ENCODE measurements around the gene MYL11.

DNA sequence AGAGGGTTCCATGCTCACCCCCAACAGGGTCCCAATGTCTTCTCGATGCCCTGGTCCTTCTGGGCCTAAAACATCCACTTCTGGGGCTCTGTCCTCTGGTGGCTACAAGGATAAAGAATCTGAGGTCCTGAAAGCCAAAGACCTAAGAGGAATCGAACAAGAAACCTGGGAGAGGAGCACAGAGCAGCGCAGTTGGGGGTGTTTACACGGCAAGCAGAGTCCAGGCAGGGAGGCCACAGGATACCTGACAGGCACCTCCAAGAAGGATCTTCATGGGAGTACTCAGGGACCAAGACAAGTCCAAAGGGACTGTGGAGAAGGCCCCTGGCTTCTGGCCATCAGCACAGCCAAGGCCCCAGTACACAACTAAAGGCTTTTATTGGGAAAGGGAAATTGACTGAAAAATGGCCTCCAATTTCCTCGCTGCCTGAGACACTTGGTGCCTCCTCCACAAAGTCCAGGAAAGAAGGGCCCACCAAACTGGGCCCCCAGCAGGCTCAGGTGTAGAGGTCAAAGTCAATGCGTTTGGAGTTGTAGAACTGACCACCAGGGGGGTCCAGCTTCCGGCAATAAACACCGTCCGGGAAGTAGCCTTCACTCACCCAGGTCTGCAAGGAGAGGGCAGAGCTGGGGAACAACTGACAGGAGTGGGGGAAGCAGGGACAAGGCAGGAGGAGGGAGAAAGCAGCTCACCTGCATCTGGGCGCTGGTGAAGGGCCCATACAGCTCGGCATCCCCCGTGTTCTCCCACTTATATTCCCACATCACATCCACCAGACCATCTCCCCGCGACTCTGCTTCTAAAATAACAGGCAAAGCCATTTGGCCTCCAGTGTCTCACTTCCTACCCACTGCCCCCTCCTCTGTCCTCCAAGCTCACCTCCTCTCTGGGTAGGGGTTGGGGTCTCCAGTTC is 21.9 kb upstream of the MYL11 start:
- TF ChIP-seq ZFP3 (CRISPR knock-in tag; IDR thresholded peaks at IDR 0.05) = no peak
- no peak for TF ChIP-seq ZFP30 (CRISPR knock-in tag; IDR thresholded peaks at IDR 0.05)
- no peak for TF ChIP-seq ESRRG (CRISPR knock-in tag; IDR thresholded peaks at IDR 0.05)
- TF ChIP-seq, protein P1, sequence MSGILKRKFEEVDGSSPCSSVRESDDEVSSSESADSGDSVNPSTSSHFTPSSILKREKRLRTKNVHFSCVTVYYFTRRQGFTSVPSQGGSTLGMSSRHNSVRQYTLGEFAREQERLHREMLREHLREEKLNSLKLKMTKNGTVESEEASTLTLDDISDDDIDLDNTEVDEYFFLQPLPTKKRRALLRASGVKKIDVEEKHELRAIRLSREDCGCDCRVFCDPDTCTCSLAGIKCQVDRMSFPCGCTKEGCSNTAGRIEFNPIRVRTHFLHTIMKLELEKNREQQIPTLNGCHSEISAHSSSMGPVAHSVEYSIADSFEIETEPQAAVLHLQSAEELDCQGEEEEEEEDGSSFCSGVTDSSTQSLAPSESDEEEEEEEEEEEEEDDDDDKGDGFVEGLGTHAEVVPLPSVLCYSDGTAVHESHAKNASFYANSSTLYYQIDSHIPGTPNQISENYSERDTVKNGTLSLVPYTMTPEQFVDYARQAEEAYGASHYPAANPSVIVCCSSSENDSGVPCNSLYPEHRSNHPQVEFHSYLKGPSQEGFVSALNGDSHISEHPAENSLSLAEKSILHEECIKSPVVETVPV (CRISPR knock-in tag; IDR thresholded peaks at IDR 0.05) = no peak
- no peak for TF ChIP-seq GLIS3 (CRISPR knock-in tag; IDR thresholded peaks at IDR 0.05)
- TF ChIP-seq, protein P2, sequence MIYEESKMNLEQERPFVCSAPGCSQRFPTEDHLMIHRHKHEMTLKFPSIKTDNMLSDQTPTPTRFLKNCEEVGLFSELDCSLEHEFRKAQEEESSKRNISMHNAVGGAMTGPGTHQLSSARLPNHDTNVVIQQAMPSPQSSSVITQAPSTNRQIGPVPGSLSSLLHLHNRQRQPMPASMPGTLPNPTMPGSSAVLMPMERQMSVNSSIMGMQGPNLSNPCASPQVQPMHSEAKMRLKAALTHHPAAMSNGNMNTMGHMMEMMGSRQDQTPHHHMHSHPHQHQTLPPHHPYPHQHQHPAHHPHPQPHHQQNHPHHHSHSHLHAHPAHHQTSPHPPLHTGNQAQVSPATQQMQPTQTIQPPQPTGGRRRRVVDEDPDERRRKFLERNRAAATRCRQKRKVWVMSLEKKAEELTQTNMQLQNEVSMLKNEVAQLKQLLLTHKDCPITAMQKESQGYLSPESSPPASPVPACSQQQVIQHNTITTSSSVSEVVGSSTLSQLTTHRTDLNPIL (CRISPR knock-in tag; IDR thresholded peaks at IDR 0.05; ENCODE audit: low read depth) = no peak
- TF ChIP-seq ARNTL (CRISPR knock-in tag; IDR thresholded peaks at IDR 0.05; ENCODE audit: borderline replicate concordance, low read depth) = no peak
- TF ChIP-seq ZNF70 (CRISPR knock-in tag; IDR thresholded peaks at IDR 0.05) = no peak
- no peak for TF ChIP-seq TSHZ2 (CRISPR knock-in tag; IDR thresholded peaks at IDR 0.05)
- TF ChIP-seq ISL1 (CRISPR knock-in tag; IDR thresholded peaks at IDR 0.05) = no peak
